Caco-2 (cell line): Measurements from ENCODE around the gene MYO10. TPM values are rescaled to one million over a fixed set of nuclear protein-coding genes. Genes with fewer than 3 reads are reported as not detected.
"Not testable (repeated sequence)": the region's sequence is repeated elsewhere in the genome, so short reads cannot be mapped to it uniquely, and the experiment has no call there.

ENCODE experiments used
- BruUV-seq: library from RNA; stranded (reverse); fragments of 400-500 nt; replicated peaks from 2 replicates; lab custom pipeline; 2021; lab: Mats Ljungman, UMichigan
- CTCF ChIA-PET: fragments of 300-600 bp; sonication (Branson Sonifier 250); formaldehyde crosslinking; loops from one replicate; lab custom pipeline; 2022; ENCODE audit warnings: antibody characterized with exemption; lab: Charles Lee
- POLR2A ChIA-PET: fragments of 300-600 bp; sonication (Branson Sonifier 250); formaldehyde crosslinking; loops from one replicate; lab custom pipeline; 2022; ENCODE audit warnings: antibody characterized with exemption; lab: Charles Lee
- DNase-seq, 2 experiments: peaks; one replicate each; pipeline versions ENCODE4 v3.0.0 to v3.0.0-alpha.2; 2020 to 2022
- H3K27me3 ChIP-seq: replicated peaks from 2 replicates; pipeline ENCODE4 v1.6.0; 2011; ENCODE audit warnings: low read length; ENCODE audit not compliant: control insufficient read depth, insufficient read depth
- H3K36me3 ChIP-seq: 2 replicates; pipeline ENCODE4 v1.5.1; 2011; ENCODE audit warnings: low read length; ENCODE audit not compliant: control insufficient read depth, insufficient read depth
- H3K4me1 ChIP-seq: fragments of 250-450 bp; sonication (Bioruptor Pico); 2 replicates; pipeline ENCODE4 v1.5.1; 2020; ENCODE audit warnings: mild to moderate bottlenecking
- H3K4me3 ChIP-seq: 2 replicates; pipeline ENCODE4 v1.5.1; 2011; ENCODE audit warnings: low read depth, mild to moderate bottlenecking, control low read depth, low read length
- H3K9me3 ChIP-seq: fragments of 250-450 bp; sonication (Bioruptor Pico); 2 replicates; pipeline ENCODE4 v1.5.1; 2020; ENCODE audit warnings: mild to moderate bottlenecking, moderate library complexity
- H3K27ac Mint-ChIP-seq: one replicate; pipeline ENCODE4 v1.8.0; 2022; ENCODE audit warnings: mixed read lengths; ENCODE audit not compliant: unreplicated experiment
- H3K27me3 Mint-ChIP-seq: one replicate; pipeline ENCODE4 v1.8.0; 2022; ENCODE audit warnings: mixed read lengths; ENCODE audit not compliant: insufficient read depth, unreplicated experiment
- H3K36me3 Mint-ChIP-seq: one replicate; pipeline ENCODE4 v1.8.0; 2022; ENCODE audit warnings: mild to moderate bottlenecking, mixed read lengths; ENCODE audit not compliant: insufficient read depth, unreplicated experiment
- H3K4me1 Mint-ChIP-seq: one replicate; pipeline ENCODE4 v1.8.0; 2022; ENCODE audit warnings: low read depth, mixed read lengths; ENCODE audit not compliant: unreplicated experiment
- H3K4me3 Mint-ChIP-seq: one replicate; pipeline ENCODE4 v1.8.0; 2022; ENCODE audit warnings: mild to moderate bottlenecking, moderate library complexity, mixed read lengths; ENCODE audit not compliant: unreplicated experiment
- H3K9me3 Mint-ChIP-seq: one replicate; pipeline ENCODE4 v1.8.0; 2022; ENCODE audit warnings: mixed read lengths; ENCODE audit not compliant: unreplicated experiment
- intact Hi-C: fragments of 100-400 bp; cut with micrococcal nuclease; formaldehyde crosslinking; loops from one replicate; pipeline ENCODE4 v1.10.0; 2022; ENCODE audit not compliant: unreplicated experiment
- total RNA-seq: library from RNA; stranded (reverse); gene quantifications from 2 replicates; pipeline ENCODE4 v1.2.3, GENCODE V29; 2022
- TF ChIP-seq, protein P1 (sequence below), 2 experiments: fragments of 200-600 bp in 1 of 2; IDR thresholded peaks; 1 replicate in 1 of 2; 2 replicates in 1 of 2; pipeline versions ENCODE4 v1.5.1 to v1.8.0; 2011 to 2022; ENCODE audit warnings: antibody characterized with exemption in 1 of 2, control low read depth in 1 of 2, inconsistent platforms in 1 of 2, low read depth in 1 of 2, low read length in 1 of 2, mild to moderate bottlenecking in 1 of 2, moderate library complexity in 1 of 2; ENCODE audit not compliant: insufficient read depth in 1 of 2, severe bottlenecking in 1 of 2, unreplicated experiment in 1 of 2

The MYO10 gene
- total RNA-seq, 1 experiment from 2014 or later, result 67.6 TPM

DNA sequence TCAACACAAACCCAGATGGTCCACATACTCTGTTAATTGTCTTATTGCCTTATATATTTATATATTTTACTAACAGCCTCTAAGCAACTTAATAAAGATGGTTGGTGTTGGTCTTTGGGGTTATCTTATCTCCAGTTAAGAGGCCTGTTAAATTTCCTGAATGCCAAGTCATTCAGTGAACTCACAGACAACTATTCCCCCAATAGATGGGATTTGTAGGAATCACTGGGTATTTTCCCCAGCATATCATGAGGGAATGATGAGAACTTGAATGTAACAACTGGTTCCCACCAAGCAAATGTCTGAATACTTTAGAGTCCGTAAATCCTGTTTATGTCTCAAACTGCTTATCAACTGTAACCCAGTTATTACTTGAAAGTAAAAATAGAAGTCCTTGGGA, 276.6 kb downstream of the MYO10 start:
- Mint-ChIP-seq H3K27me3 (no peaks in the 10 kb centered on the region), H3K9me3 (no peaks in the 10 kb centered on the region), H3K4me3 (no peak overlapping the region), H3K4me1 (peaks cover 4% of the 10 kb centered on the region), H3K36me3 (peaks cover 44% of the 10 kb centered on the region), H3K27ac (no peak overlapping the region)
- BruUV-seq, result no TSS peak
- CTCF ChIA-PET, result no interaction called here
- Histone ChIP-seq H3K27me3 (no peaks in the 10 kb centered on the region), H3K9me3 (no peaks in the 10 kb centered on the region; the same call in 1 of the 2 replicates), H3K4me3 (no peak overlapping the region), H3K36me3 (no peaks in the 10 kb centered on the region; the same call in 1 of the 2 replicates), H3K4me1 (no peaks in the 10 kb centered on the region)
- TF ChIP-seq, protein P1, sequence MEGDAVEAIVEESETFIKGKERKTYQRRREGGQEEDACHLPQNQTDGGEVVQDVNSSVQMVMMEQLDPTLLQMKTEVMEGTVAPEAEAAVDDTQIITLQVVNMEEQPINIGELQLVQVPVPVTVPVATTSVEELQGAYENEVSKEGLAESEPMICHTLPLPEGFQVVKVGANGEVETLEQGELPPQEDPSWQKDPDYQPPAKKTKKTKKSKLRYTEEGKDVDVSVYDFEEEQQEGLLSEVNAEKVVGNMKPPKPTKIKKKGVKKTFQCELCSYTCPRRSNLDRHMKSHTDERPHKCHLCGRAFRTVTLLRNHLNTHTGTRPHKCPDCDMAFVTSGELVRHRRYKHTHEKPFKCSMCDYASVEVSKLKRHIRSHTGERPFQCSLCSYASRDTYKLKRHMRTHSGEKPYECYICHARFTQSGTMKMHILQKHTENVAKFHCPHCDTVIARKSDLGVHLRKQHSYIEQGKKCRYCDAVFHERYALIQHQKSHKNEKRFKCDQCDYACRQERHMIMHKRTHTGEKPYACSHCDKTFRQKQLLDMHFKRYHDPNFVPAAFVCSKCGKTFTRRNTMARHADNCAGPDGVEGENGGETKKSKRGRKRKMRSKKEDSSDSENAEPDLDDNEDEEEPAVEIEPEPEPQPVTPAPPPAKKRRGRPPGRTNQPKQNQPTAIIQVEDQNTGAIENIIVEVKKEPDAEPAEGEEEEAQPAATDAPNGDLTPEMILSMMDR (IDR thresholded peaks at IDR 0.05; ENCODE audit: insufficient read depth in 1 of 2, low read depth in 1 of 2, low read length in 1 of 2, severe bottlenecking in 1 of 2, unreplicated experiment in 1 of 2), result no peak
- intact Hi-C loops, result no loop called here
- DNase-seq, result no peak
- POLR2A ChIA-PET, result no interaction called here

DNA sequence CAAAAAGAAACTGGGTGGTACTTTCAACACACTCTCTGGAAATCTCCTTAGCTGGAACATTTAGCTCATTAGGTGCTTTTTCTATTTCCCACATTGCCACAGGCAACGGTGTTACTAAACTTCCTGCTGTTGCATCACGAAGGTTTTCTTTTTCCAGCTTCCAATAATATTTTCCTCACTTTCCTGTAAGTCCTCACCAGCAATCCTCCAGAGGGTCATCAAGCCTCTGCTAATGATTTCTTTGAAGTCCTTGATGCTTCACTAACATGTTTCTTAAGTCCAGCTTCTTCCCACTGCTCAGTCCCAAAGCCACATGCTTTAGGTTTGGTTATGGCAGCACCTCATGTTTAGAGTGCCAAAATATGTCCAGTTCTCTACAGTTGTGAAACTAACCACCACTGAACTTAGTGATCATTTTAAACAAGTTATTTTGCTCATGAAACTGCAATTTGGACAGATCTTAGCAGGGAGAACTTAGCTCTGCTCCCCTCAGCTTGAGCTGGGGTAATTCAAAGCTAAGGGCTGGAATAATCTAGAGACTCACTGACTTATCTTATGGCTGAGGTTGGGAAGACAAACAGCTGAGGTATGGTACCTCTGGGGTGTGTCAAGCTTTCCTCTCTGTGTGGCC, 279.4 kb downstream of the MYO10 start:
- H3K4me3 Mint-ChIP-seq, result no peak overlapping the region

GRCh38 chr5:16654647-16655334, 281.3 kb downstream of the MYO10 start:
- ChIA-PET CTCF (interaction anchor here (0.6 kb wide), 1 partner anchor 759 kb away, joined by 8 read pairs; no protein-coding TSS in a partner anchor), POLR2A (no interaction called here)
- Mint-ChIP-seq H3K9me3 (no peaks in the 10 kb centered on the region), H3K4me3 (no peak overlapping the region), H3K27me3 (no peaks in the 10 kb centered on the region), H3K27ac (no peak overlapping the region), H3K4me1 (no peaks in the 10 kb centered on the region), H3K36me3 (peaks cover 9% of the 10 kb centered on the region)
- H3K4me3 ChIP-seq, result no peak overlapping the region
- no peaks in the 10 kb centered on the region for H3K27me3 ChIP-seq
- H3K36me3 ChIP-seq, result no peaks in the 10 kb centered on the region
- intact Hi-C loops, result no loop called here
- no TSS peak for BruUV-seq
- H3K9me3 ChIP-seq, result no peaks in the 10 kb centered on the region
- TF ChIP-seq, protein P1 (IDR thresholded peaks at IDR 0.05; ENCODE audit: insufficient read depth in 1 of 2, low read depth in 1 of 2, low read length in 1 of 2, severe bottlenecking in 1 of 2, unreplicated experiment in 1 of 2), result no peak
- no peak for DNase-seq
- H3K4me1 ChIP-seq, result no peaks in the 10 kb centered on the region

More for the DNA sequence above, 279.4 kb downstream of the MYO10 start:
- Mint-ChIP-seq H3K36me3 (peaks cover 26% of the 10 kb centered on the region), H3K9me3 (no peaks in the 10 kb centered on the region), H3K27me3 (no peaks in the 10 kb centered on the region), H3K4me1 (peaks cover 4% of the 10 kb centered on the region), H3K27ac (no peak overlapping the region)
- no TSS peak for BruUV-seq
- CTCF ChIA-PET, result interaction anchor here (1.1 kb wide), 1 partner anchor 104 kb away, joined by 5 read pairs; no protein-coding TSS in a partner anchor
- no peaks in the 10 kb centered on the region for H3K36me3 ChIP-seq
- no peaks in the 10 kb centered on the region; the same call in 1 of the 2 replicates for H3K9me3 ChIP-seq
- H3K4me1 ChIP-seq, result no peaks in the 10 kb centered on the region
- DNase-seq, result no peak
- intact Hi-C loops, result no loop called here
- H3K4me3 ChIP-seq, result no peak overlapping the region
- TF ChIP-seq, protein P1 (IDR thresholded peaks at IDR 0.05; ENCODE audit: insufficient read depth in 1 of 2, low read depth in 1 of 2, low read length in 1 of 2, severe bottlenecking in 1 of 2, unreplicated experiment in 1 of 2), result no peak
- H3K27me3 ChIP-seq, result no peaks in the 10 kb centered on the region
- POLR2A ChIA-PET, result no interaction called here

GRCh38 chr5:16648739-16649138, 287.3 kb downstream of the MYO10 start:
- H3K4me3 Mint-ChIP-seq, H3K4me1 Mint-ChIP-seq, H3K9me3 Mint-ChIP-seq, H3K9me3 ChIP-seq, CTCF ChIA-PET, H3K36me3 ChIP-seq, H3K4me3 ChIP-seq, H3K27me3 ChIP-seq, intact Hi-C loops, BruUV-seq, DNase-seq, H3K36me3 Mint-ChIP-seq, POLR2A ChIA-PET, H3K27ac Mint-ChIP-seq, H3K4me1 ChIP-seq, H3K27me3 Mint-ChIP-seq: not testable (repeated sequence)
